ENCODE results near the gene CACNA2D4. TPM values are rescaled to one million over a fixed set of nuclear protein-coding genes. Genes with fewer than 3 reads are reported as not detected.

Gene CACNA2D4
- total RNA-seq, 1 experiment from 2014 or later: not detected

GRCh38 chr12:1760566-1761382, 157.7 kb downstream of the CACNA2D4 start:
- DNase-seq (ENCODE audit: extremely low read depth, low read depth): peak; percentile 69

GRCh38 chr12:1758887-1759286, 159.6 kb downstream of the CACNA2D4 start:
- DNase-seq (ENCODE audit: extremely low read depth, low read depth): peak; percentile 16

GRCh38 chr12:1758376-1758775, 160.1 kb downstream of the CACNA2D4 start:
- DNase-seq (ENCODE audit: extremely low read depth, low read depth): no peak

GRCh38 chr12:1750300-1750699, 168.2 kb downstream of the CACNA2D4 start:
- no peak for DNase-seq (ENCODE audit: extremely low read depth, low read depth)

- DNase-seq (ENCODE audit: extremely low read depth, low read depth): no peak
Measured at GRCh38 chr12:1749019-1749418, 169.4 kb downstream of the CACNA2D4 start.

GRCh38 chr12:1747609-1748008, 170.8 kb downstream of the CACNA2D4 start:
- DNase-seq (ENCODE audit: extremely low read depth, low read depth): no peak

- DNase-seq (ENCODE audit: extremely low read depth, low read depth): no peak
Measured at GRCh38 chr12:1744932-1745331, 173.5 kb downstream of the CACNA2D4 start.

Other genes starting within 250 kb of the CACNA2D4 start
- 28.1 and 32.1 TPM in 2 replicates for gene ADIPOR2, start 227.6 kb downstream of the CACNA2D4 start, total RNA-seq (2014; rRNA removed; shearing (Covaris generic))
- gene LRTM2, start 98.1 kb downstream of the CACNA2D4 start, total RNA-seq (2014; rRNA removed; shearing (Covaris generic)): not detected in 2 replicates
- 10.3 and 10.7 TPM in 2 replicates for gene DCP1B, start 85.8 kb upstream of the CACNA2D4 start, total RNA-seq (2014; rRNA removed; shearing (Covaris generic))
- gene CACNA1C, start 134.3 kb upstream of the CACNA2D4 start, total RNA-seq (2014; rRNA removed; shearing (Covaris generic)): 0.20 and 0.37 TPM in 2 replicates

All from NCI-H460 (cell line).